Hematopoietic multipotent progenitor cell (in vitro differentiated cells): ENCODE results near the gene NPAT. TPM values are rescaled to one million over a fixed set of nuclear protein-coding genes. Genes with fewer than 3 reads are reported as not detected.

Experiments used
- small RNA-seq: library from RNA; depleted of rRNA; stranded (forward); fragments of <200 nt; gene quantifications from one replicate; pipeline ENCODE3, GENCODE V24; 2012
- total RNA-seq: library from RNA; depleted of rRNA; stranded (reverse); fragments of >200 nt; gene quantifications from one replicate; pipeline ENCODE4 v1.2.3, GENCODE V29; 2012

Gene NPAT
- total RNA-seq, 1 donor = 10.8 TPM

Small RNAs within 50 kb of the gene (small RNA-seq; reads per million reads assigned to genes)
- gene RF00019 = not detected

Other genes starting within 250 kb of the NPAT start
- gene CUL5, start 213.7 kb downstream of the NPAT start, total RNA-seq = 29.4 TPM
- 22.1 TPM for gene ACAT1, start 101.1 kb downstream of the NPAT start, total RNA-seq
- 18.6 TPM for gene ATM, start 429 bp upstream of the NPAT start, total RNA-seq
- gene C11orf65, start 244.9 kb upstream of the NPAT start, total RNA-seq = under 0.01 TPM